Activated effector memory CD4-positive, alpha-beta T cell treated with Interleukin-2 at 50 U/mL for 16 hours (primary cell): ENCODE data around the gene RNF123.
"Not testable (repeated sequence)": the region's sequence is repeated elsewhere in the genome, so short reads cannot be mapped to it uniquely, and the experiment has no call there.

Experiments
- DNase-seq: peaks from one replicate; pipeline ENCODE4 v3.0.0-alpha.2; 2020

Gene RNF123

DNA sequence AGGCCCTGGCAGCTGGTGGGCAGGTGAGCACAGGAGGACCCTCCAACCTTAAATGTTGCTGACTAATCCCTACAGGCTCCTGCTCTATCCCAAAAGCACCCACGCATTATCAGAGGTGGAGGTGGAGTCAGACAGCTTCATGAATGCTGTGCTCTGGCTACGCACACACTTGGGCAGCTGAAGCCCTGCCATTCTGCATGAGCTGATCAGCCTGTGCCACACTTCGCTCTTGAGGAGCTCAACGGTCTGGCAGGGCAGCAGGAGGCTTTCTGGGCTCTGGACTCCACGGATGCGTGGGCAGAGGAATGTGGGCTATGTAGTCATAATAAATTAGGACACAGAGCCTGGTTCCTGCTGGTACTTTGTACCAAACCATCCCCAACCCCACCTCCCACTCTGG lies 6.2 kb upstream of the RNF123 start:
- no peak for DNase-seq

DNA sequence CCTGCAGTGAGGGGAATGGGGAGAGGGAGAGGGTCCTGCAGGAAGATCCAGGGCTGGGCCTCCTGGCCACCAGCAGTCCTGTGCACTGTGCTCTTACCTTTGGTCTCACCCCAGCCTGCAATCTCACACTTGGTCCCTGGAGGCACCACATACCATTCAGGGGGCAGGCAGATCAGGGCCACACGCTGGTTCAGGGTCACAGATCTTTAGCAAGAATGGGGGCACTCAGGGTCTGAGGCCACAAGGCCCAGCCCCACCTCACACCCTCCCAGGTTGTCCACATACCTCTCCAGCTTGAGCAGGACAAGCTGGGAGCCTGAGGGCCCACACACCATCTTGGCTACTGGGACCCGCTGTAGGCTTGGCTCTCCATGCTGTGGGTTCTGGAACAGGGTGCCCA lies 4.9 kb upstream of the RNF123 start:
- not testable (repeated sequence) for DNase-seq

DNA sequence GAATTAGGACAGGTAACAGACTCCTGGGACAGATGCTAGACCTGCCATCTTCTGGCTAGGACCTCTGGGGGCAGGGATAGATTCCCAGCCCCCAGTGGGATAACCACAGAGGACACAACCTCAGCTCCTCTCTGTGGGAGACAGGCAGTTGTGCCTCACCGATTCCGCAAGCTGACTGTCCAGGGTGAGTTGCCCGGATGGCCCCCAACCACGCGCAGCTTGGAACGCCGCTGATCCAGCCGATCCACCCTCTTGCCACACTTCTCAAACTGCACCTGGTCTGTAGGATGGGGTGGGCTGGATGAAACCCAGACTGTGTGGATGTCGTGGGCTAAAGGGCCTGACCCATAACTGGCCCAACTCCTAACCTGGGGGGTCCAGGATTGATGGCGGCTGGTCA lies 4.3 kb upstream of the RNF123 start:
- DNase-seq = not testable (repeated sequence)

DNA sequence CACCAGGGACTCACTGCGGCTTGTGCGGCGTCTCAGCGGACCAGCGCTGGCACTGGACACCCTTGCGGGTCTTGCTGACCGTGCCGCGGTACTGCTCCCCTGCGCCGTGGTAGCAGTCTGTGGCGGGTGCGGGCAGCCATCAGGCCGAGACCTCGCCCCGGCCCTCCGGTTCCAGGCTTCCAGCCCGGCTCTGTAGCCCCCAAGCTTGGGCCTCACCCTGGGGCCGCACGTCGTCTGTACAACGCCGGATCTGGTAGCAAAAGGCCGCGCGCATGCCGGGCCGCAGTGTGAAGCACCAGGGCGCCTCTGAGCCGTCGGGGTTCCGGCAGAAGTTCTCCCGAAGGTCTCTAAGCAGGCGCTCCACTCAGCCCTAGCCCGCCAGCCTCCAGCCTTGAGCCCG lies 3.5 kb upstream of the RNF123 start:
- not testable (repeated sequence) for DNase-seq

DNA sequence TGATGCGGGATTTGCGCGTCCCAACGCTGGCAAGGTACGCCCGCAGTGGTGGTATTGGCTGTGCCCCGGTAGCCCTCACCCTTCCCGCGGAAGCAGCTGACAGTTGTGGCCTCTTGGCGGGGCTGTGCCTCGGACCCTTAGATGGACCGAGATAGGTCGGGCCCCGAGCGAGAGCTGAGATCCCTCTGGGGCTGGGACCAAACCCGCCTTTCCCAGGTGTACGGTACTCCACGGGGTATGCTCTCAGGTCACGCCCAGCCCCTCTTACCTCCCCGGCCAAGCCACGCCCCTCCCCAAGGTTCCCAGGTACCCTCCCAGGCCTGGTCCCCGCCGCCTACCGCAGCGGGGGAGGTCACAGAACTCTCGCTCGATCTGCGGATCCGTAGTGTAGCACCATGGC lies 3.0 kb upstream of the RNF123 start:
- not testable (repeated sequence) for DNase-seq

DNA sequence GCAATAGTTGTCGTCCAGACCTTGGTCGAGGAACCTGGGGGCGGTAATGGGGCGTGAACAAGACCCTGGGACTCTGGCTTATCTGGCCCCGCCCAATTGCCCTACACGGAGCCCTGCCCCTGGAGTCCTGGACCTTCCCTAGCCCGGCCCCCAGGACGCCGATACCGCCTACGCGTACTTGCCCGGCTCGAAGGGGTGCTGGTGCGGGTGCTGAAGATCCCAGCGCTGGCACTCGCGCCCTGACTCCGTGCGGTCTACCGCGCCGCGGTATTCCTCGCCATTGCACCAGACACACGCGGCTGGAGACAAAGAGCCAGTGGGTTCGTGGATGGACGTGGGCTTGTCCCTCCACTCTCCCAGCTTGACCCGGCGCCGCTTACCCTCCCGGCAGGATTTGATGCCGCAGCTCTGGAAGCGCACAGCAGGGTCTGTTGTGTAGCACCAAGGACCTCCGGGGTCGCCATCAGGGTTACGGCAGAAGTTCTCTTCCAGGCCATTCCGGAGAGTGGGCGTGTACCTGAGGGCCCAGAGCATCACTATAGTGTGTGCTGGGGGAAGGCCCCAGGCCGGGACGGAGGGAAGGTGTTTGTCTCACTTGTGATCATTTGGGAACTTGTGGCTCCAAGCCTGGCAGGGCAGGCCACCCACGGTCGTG lies 2.5 kb upstream of the RNF123 start:
- not testable (repeated sequence) for DNase-seq

DNA sequence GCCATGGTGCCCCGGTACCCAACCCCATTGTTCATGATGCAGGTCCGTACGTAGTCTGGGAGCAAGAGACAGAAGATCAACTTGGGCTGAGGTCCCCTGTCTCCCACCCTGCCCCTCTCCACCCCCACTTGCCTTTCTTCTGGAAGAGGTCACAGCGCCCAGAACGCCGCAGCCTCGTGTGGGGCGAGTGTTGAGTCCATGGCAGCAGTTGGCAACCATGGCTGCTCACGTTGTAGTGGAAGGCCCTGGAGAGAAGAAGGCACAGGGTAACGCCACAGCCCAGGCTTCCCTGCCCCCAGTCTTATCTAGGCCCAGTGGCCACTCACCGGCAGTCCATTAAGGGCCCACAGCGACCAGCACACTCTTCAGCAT lies 1.9 kb upstream of the RNF123 start:
- DNase-seq = not testable (repeated sequence)

DNA sequence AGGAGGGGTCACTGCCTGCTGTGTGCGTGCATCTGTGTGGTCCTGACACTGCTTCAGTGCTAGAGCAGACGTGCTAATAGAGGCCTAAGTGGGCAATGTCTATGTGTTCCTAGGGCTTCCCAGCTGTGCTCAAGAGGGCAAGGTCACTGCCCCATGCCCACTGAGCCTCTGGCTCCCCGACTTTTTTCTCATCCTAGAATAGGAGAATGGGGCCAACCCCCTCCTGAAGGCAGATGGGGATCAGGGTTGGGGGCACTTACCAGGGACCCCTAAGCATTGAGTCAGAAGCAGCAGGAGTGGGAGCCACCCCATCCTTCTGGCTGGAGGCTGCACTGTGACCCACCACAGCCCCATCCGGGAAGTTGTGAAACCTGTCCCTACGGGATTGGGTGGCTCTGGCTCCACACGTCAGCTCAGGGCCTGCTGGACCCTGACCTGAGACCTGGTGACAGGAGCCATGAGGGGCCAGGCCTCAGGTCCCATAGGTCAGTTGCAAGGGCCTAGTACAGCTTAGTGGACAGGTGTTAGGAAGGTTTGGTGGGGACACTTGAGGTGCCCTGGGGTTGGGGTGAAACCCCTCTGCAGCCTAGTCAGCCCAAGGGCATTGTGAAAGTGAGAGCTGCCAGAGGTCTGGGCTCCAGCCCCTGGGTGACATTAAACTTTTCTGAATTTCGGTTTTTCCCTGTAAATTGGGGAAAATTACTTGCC lies 865 bp upstream of the RNF123 start:
- DNase-seq = not testable (repeated sequence)

DNA sequence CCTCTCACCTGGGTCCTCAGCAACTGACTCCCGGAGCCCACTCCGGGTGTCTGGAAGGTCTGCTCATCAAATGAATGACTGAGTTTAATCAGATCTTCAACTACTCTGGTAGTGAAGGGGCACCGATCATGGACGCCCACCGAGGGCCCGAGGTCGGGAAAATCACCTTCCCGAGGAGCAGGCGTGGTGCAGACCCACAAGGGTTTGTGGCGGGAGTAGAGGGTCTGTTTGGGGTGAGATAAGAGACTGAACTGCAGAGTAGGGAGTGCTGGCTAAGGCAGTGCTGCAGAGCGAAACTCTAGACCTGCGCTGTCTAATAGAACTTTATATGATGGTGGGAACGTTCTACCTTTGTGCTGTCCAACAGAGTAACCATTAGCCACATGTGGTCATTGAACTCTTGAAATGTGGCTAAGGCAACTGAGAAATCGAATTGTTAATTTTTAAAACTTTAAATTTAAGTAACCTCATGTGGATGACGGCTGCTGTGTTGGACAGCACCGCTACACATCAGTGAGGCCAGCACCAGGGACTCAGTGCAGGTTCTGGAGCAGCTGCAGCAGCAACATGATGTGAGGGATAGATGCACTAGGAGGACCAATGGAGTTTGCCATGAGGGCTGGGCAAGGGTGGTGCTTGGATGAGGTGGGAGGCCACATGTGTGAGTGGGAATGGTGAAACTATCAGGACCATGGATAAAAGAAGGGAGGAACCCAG lies 709 bp downstream of the RNF123 start:
- DNase-seq = not testable (repeated sequence)

DNA sequence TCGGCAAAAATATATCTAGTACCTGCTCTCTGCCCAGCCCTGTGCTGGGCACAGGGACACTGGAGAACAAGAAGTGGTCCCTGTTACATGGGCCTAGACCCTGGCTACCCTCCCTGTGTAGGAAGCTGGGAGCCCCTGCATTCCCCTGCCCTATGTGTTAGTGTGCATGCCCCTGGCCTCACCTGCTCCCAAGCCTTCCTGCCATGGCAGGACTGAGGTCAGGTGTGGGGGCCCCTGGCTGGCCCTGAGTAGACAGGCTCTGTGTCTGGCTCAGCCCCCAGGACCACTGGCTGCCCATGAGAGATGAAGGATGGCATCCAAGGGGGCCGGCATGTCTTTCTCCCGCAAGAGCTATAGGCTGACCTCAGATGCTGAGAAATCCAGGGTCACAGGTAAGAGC lies 1.5 kb downstream of the RNF123 start:
- not testable (repeated sequence) for DNase-seq

DNA sequence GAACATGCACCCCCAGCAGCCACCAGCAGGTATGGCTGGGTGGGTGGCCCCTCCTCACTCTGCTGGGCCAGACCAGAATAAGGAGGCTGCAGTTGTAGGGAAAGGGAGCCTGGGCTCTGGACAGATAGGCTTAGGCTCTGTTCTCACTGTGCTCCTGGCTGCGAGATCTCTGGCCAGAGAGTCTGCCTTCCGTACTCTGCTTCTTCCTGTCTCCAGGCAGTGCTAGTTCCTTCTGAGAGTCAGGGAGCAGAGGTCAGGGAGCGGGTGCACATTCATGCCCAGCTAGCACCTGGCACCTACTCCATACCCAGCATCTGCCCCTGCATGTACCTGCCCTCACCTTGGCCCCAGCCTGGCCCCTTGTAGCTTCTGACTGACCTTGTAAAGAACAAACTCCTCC lies 2.1 kb downstream of the RNF123 start:
- not testable (repeated sequence) for DNase-seq

DNA sequence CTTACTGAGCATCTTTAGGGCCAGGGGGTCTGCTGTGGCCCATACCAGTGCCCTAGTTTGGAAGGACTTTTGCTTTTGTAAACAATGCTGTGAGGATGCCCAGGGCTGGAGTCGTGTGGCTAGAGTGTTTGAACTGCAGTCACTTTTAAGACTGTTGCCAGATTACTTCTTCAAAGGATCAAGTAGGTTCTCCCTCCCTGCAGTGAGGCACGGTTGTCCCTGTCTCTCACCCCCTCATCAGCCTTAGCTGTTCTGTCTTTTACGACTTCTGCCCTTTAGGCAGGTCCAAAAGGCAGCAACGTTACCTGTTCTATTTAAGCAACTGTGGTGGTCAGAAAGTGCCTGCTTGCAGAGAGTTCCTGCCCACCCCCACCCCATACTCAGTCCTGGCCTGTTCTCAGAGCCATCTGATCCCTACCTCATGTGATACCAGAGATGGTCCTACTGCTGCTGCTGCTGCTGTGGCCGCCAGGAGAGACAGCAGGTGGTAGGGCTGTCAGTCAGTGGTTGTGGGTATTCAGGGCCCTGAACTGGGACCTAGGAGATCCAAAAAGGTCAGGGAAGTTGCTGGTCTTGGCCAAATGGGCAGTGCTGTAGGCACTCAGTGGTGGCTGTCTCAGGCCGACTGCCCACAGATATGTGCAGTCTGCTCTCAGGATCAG lies 5.2 kb downstream of the RNF123 start:
- DNase-seq = not testable (repeated sequence)

DNA sequence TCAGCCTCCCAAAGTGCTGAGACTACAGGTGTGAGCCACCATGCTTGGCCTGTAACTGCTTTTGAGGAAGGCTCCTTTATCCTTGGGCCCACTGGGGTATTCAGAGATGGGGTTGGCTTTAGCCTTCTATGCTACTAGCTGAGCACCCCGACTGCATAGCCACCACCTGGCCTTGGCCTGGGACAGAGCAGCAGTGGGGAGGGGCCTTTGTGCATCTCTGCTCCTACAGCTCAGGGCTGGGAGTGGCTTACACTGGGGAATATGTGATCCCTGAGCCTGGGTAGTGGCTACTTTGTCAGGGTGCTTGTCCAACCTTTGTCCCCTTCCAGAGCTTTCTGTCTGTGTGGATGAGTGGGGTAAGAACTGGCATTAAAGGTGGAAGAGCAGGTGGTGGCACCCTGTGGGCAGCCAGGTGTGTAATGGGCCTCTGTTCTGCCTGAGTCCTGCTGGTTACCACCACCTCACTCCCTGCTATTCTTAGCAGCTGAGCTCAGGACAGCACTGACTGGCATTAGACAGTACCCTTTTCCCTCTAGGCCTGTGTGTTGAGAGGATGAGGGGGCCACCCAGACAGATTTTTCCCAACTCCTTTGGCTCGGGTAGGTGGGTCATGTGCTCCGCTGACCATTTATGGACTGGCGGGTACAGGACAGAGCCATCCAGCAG lies 6.1 kb downstream of the RNF123 start:
- not testable (repeated sequence) for DNase-seq

DNA sequence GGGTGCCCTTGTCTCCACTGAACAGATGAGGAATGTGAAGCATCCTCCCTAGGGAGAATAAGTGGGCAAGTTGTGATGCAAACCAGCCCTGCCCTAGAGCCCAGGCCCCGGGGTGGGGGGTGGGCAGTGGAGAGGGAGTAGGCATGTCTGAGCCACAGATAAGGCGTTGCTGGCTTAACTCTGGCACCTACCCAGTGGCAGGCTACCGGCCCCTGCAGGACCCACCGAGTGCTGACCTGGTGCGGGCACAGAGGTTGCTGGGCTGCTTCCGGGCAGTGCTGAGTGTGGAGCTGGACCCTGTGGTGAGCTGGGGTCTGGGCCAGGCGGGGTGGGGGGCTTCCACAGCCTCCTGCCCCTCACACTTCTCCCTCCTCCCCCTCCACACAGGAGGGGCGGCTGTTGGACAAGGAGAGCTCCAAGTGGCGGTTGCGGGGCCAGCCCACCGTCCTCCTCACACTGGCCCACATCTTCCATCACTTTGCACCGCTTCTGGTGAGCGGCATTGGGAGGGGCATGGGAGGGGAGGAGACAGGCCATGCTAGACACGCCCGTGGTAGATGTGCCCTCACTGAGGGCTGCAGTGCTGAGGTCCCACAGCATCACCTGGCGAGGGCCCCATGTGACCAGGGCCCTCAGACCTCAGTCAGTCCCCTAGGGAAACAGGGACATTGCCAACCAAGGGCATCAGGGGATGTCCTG lies 10.1 kb downstream of the RNF123 start:
- DNase-seq = no peak

DNA sequence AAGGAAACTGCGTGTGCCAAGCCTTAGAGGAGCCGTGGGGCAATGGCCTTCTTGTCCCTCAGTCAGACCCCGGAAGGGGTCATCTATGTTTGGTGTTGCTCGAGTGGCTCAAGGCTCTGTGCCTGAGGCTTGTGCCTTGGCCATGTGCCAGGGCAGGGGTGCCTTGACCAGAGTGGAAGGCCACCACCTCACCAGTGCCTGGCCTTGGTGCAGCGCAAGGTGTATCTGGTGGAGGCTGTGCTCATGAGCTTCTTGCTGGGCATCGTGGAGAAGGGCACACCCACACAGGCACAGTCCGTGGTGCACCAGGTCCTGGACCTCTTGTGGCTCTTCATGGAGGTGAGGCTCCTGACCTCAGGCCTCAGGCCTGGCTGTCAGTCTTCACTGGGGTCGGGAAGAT lies 10.7 kb downstream of the RNF123 start:
- no peak for DNase-seq

DNA sequence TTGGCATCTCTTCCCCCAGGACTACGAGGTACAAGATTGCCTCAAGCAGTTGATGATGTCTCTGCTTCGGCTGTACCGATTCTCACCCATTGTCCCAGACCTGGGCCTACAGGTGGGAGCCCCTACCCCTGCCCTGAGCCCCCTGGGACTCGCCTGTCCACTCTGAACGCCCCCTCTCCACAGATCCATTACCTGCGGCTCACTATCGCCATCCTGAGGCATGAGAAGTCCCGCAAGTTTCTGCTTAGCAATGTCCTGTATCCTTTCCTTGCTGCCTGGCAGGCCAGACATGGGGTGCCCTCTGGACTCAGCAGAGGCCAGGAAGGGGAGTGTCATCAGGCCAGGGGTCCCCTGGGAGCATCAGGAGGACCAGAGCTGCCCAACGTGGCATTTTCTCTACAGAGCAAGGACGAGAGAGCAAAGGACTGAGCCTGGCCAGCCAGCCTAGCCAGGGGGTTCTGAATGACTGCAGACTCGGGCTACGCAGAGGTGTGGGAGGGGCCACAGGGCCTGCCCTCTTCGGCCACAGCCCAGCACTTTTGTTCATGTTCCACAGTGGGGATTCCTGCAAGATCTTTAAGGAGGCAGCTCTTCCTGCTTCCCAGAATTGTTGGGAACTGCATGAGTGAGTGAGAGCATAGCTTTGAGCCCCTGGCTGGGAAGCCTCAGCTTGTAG lies 11.2 kb downstream of the RNF123 start:
- DNase-seq = no peak

DNA sequence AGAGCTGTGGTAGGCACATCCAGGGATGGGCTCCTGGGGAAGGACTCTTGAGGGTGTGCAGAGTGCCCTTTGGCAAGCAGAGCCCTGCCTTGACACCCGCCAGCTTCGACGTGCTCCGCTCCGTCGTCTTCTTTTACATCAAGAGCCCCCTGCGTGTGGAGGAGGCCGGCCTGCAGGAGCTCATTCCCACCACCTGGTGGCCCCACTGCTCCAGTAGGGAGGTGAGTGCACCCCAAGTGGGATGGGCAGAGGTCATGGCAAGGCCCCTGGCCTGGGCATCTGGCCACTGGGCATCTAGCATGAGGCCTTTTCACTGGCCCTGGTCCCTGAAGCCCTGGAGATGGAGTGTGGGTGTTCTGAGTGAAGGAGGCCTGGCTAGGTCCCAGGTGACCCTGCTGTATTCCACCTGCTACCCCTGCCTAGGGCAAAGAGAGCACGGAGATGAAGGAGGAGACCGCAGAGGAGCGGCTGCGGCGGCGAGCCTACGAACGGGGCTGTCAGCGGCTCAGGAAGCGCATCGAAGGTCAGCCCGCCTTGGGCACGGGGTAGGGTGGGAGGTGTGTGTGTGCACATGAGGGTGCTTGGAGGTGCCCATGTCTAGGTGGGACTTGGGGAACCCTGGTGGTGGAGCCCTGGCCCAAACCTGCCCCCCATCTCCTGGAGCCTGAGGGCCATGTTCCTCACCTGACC lies 12.2 kb downstream of the RNF123 start:
- no peak for DNase-seq

DNA sequence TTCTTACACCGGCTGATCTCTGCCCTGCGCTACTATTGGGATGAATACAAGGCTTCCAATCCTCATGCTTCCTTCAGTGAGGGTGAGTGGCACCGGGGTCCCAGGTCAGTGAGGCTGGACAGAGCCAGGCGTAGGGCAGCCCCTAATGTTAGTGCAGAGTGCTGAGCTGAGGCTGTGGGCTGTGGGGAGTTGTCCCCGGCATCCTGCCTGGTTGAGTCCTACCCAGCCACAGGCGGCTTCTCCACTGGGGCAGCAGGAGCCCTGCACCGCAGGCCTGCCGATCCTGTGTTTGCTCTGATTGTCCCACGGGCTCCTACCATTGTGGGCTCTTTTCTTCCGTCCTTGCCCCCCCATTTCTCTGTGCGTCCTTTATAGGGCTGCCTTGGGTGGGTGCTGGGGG lies 13.3 kb downstream of the RNF123 start:
- DNase-seq = no peak

DNA sequence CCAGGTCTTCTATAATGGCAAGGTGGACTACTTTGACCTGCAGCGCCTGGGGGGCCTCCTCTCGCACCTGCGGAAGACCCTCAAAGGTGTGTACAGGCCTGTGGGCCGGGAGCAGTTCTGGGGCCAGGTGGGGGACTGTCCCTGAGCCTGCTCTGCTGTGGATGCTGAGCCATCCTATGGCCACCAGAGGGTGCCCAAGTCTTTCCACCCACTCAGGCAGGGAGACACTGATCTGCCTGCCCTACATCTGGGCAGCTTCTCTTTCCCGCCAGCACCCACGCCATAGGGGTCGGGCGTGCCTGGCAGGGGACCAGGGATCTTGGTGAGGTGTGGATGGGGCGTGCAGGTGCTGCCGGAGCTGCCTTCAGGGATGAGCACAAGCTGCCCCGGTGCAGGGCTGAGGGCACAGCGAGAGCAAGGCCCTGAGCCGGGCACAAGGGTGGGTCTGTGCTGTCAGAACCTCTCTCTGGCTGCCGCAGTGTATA lies 14.1 kb downstream of the RNF123 start:
- peak; percentile 51 for DNase-seq

DNA sequence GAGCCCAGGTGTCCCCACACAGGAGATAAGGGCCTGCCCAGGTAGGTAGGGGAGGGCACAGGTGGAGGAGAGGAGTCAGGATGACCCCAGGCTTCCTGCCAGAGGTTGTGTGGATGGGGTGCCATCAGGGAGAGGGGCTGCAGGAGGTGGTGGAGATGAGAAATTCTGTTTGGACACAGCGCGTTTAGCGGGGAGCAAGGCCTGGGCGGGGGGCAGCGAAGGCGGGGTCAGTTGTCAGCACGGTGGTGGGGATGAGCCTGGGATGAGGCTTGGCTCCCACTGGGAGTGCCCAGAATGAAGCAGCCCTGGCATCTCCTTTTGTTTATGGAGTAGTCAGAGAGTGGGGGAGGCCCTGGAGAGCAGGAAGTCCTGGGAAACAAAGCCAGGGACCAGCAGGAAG lies 14.6 kb downstream of the RNF123 start:
- DNase-seq = no peak

DNA sequence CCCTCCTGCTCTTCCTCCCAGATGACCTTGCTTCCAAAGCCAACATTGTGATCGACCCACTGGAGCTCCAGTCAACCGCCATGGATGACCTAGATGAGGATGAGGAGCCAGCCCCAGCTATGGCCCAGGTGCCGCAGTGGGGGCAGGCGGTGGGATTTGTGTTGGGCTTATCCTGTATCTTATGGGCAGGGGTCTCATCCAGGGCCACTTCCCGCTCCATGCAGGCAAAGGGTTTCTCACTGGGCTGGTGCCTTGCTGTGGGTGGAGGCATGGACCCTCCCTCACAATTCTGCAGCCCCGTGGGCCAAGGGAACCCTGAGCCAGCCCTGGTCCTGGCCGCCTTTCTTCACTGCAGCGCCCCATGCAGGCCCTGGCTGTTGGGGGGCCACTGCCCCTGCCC lies 15.3 kb downstream of the RNF123 start:
- no peak for DNase-seq
